ENCODE measurements around the gene WFIKKN2. TPM values are rescaled to one million over a fixed set of nuclear protein-coding genes. Genes with fewer than 3 reads are reported as not detected.

WFIKKN2 gene
- total and polyA plus RNA-seq, 2 of the 8 experiments (the other 6 are each of a cell fraction or from before 2014, with no cell fraction given): 0.07 to 0.30 TPM

GRCh38 chr17:50829332-50829731 is 6.1 kb upstream of the WFIKKN2 start:
- Histone ChIP-seq H4K91ac (replicated peaks; ENCODE audit: insufficient read length, low read length) (no peak overlapping the region), H3K36me3 (ENCODE audit: control insufficient read depth in 2 of 4, insufficient read depth in 4 of 4, low read length in 3 of 4) (no peaks in the 10 kb centered on the region), H2BK20ac (ENCODE audit: low read length) (peak overlapping the region; percentile 29; the same call in 1 of the 2 replicates), H2BK120ac (replicated peaks; ENCODE audit: low read depth, low read length) (no peak overlapping the region), H3K14ac (ENCODE audit: insufficient read length) (no peak overlapping the region), H4K5ac (ENCODE audit: insufficient read length, low read depth, low read length) (no peak overlapping the region), H2BK12ac (ENCODE audit: low read depth, low read length) (peak overlapping the region; percentile 93; the same call in 1 of the 2 replicates), H2AFZ (ENCODE audit: low read length) (peak overlapping the region; percentile 93), H3K4ac (replicated peaks; ENCODE audit: insufficient read length, low read depth, low read length) (no peak overlapping the region), H3K79me2 (ENCODE audit: control insufficient read depth in 1 of 2, insufficient read depth in 2 of 2, low read length in 2 of 2) (no peaks in the 10 kb centered on the region), H2BK15ac (ENCODE audit: low read length) (no peak overlapping the region), H3K9me3 (ENCODE audit: insufficient read depth in 2 of 2, low read depth in 1 of 2, low read length in 1 of 2) (no peaks in the 10 kb centered on the region), H3K56ac (replicated peaks; ENCODE audit: insufficient read length, low read depth, low read length) (no peak overlapping the region), H2AK5ac (ENCODE audit: low read depth, low read length) (no peak overlapping the region; the same call in 1 of the 2 replicates), H3K27ac (ENCODE audit: low read depth, low read length) (peak overlapping the region; percentile 17; the same call in 1 of the 2 replicates), H4K8ac (ENCODE audit: extremely low read depth, insufficient read depth, low read length) (no peak overlapping the region), H3K18ac (ENCODE audit: extremely low read depth, low read length) (peak overlapping the region; percentile 66; the same call in 1 of the 2 replicates), H3K4me1 (replicated peaks in 1 of 4; ENCODE audit: control insufficient read depth in 3 of 4, insufficient read depth in 4 of 4, low read length in 3 of 4) (peaks cover 7 to 24% (median 14%) of the 10 kb centered on the region in 4 experiments), H2BK5ac (ENCODE audit: low read depth, low read length) (peak overlapping the region; percentile 85), H3K79me1 (ENCODE audit: low read depth, low read length) (no peaks in the 10 kb centered on the region), H3K27me3 (replicated peaks in 1 of 4; ENCODE audit: control insufficient read depth in 3 of 4, extremely low read depth in 1 of 4, insufficient read depth in 3 of 4, low read length in 3 of 4) (no peaks in the 10 kb centered on the region), H3K23ac (ENCODE audit: insufficient read length) (no peak overlapping the region), H3K4me3 (ENCODE audit: extremely low read depth in 1 of 4, insufficient read depth in 2 of 4, low read depth in 3 of 4, low read length in 4 of 4) (peak overlapping the region in 1 of 4 experiments; percentile 17; a peak in 1 of 8 replicates), H3K23me2 (ENCODE audit: low read depth, low read length) (no peaks in the 10 kb centered on the region), H3K9ac (replicated peaks in 1 of 4; ENCODE audit: extremely low read depth in 1 of 4, low read depth in 3 of 4, low read length in 3 of 4) (0 out of 7 replicates have a peak overlapping the region, but pooled peaks of 1 of the 4 experiments have one; percentile 22), H3K4me2 (ENCODE audit: insufficient read depth in 1 of 2, low read depth in 2 of 2, low read length in 2 of 2) (peak overlapping the region; percentile 8 to 45; a peak in 1 of 4 replicates), H4K20me1 (replicated peaks in 1 of 2; ENCODE audit: control insufficient read depth in 1 of 2, insufficient read depth in 2 of 2, low read length in 2 of 2) (no peaks in the 10 kb centered on the region)
- ChIA-PET POLR2A (ENCODE audit: partially characterized antibody) (interaction anchor here (1.3 to 4.3 kb wide), 2 partner anchors 37 to 44 kb away, joined by 3 to 21 read pairs; partner anchors contain the start of gene TOB1), CTCF (ENCODE audit: partially characterized antibody) (interaction anchor here (0.6 to 10.5 kb wide), 10 partner anchors 12 to 123 kb away, joined by 3 to 125 read pairs (median 6); no protein-coding TSS in a partner anchor)
- DNase-seq (ENCODE audit: low read depth in 1 of 2, low spot score in 2 of 2): no peak
- TF ChIP-seq SIRT6 (IDR thresholded peaks at IDR 0.05; ENCODE audit: low read length): no peak
- TF ChIP-seq HDAC2 (IDR thresholded peaks at IDR 0.05; ENCODE audit: borderline replicate concordance in 1 of 2, low read depth in 2 of 2, low read length in 2 of 2): no peak
- no peak for TF ChIP-seq GTF2F1 (IDR thresholded peaks at IDR 0.05; ENCODE audit: borderline replicate concordance, low read depth, low read length)
- no peak for TF ChIP-seq EGR1 (IDR thresholded peaks at IDR 0.05; ENCODE audit: borderline replicate concordance, low read depth, low read length)
- TF ChIP-seq TAF1 (IDR thresholded peaks at IDR 0.05; ENCODE audit: low read depth, low read length): no peak
- FAIRE-seq: no peak
- WGBS, 2 experiments (ENCODE audit: extremely low coverage in 1 of 2, insufficient coverage in 1 of 2, insufficient read length in 1 of 2, insufficient replicate concordance in 2 of 2, low coverage in 1 of 2, low lambda C conversion rate in 2 of 2, missing lambda C conversion rate in 1 of 2): 48% methylated on average over 6 of the region's 6 CpGs; no CpG with 5 or more reads in 1 of the 2 experiments

Data from H1 (cell line).